ENCODE measurements around the gene NPR1.

NPR1 gene

GRCh38 chr1:153677718-153678518 is 570 bp upstream of the NPR1 start:
- TF ChIP-seq CTCF (IDR thresholded peaks at IDR 0.05): peak; percentile 93
- DNase-seq: peak; percentile 69
- Mint-ChIP-seq H3K9me3 (no peaks in the 10 kb centered on the region), H3K4me1 (peaks cover 28% of the 10 kb centered on the region), H3K27me3 (ENCODE audit: low read depth, poor library complexity) (peaks cover 57% of the 10 kb centered on the region), H3K36me3 (ENCODE audit: low read depth) (no peaks in the 10 kb centered on the region), H3K4me3 (peak overlapping the region; percentile 87), H3K27ac (no peak overlapping the region)

- H3K27me3 Mint-ChIP-seq (ENCODE audit: low read depth, poor library complexity): peaks cover 64% of the 10 kb centered on the region
- H3K9me3 Mint-ChIP-seq: no peaks in the 10 kb centered on the region
- H3K4me1 Mint-ChIP-seq: peaks cover 35% of the 10 kb centered on the region
- peak overlapping the region; percentile 83 for H3K4me3 Mint-ChIP-seq
- no peak overlapping the region for H3K27ac Mint-ChIP-seq
- TF ChIP-seq CTCF (IDR thresholded peaks at IDR 0.05): peak; percentile 10
- H3K36me3 Mint-ChIP-seq (ENCODE audit: low read depth): no peaks in the 10 kb centered on the region
- DNase-seq: peak; percentile 73
Observed at GRCh38 chr1:153679337-153680119, 1.0 kb downstream of the NPR1 start.

- H3K9me3 Mint-ChIP-seq: no peaks in the 10 kb centered on the region
- peak overlapping the region; percentile 83 for H3K4me3 Mint-ChIP-seq
- peaks cover 64% of the 10 kb centered on the region for H3K27me3 Mint-ChIP-seq (ENCODE audit: low read depth, poor library complexity)
- TF ChIP-seq CTCF (IDR thresholded peaks at IDR 0.05): no peak
- no peaks in the 10 kb centered on the region for H3K36me3 Mint-ChIP-seq (ENCODE audit: low read depth)
- no peak for DNase-seq
- peaks cover 39% of the 10 kb centered on the region for H3K4me1 Mint-ChIP-seq
- H3K27ac Mint-ChIP-seq: no peak overlapping the region
Observed at GRCh38 chr1:153680120-153680403, 1.6 kb downstream of the NPR1 start.

- peaks cover 50% of the 10 kb centered on the region for H3K4me1 Mint-ChIP-seq
- no peaks in the 10 kb centered on the region for H3K9me3 Mint-ChIP-seq
- no peaks in the 10 kb centered on the region for H3K36me3 Mint-ChIP-seq (ENCODE audit: low read depth)
- no peak overlapping the region for H3K27ac Mint-ChIP-seq
- DNase-seq: no peak
- no peak overlapping the region for H3K4me3 Mint-ChIP-seq
- H3K27me3 Mint-ChIP-seq (ENCODE audit: low read depth, poor library complexity): peaks cover 58% of the 10 kb centered on the region
- TF ChIP-seq CTCF (IDR thresholded peaks at IDR 0.05): no peak
Observed at GRCh38 chr1:153682730-153683129, 4.2 kb downstream of the NPR1 start.

GRCh38 chr1:153683854-153684253 is 5.4 kb downstream of the NPR1 start:
- TF ChIP-seq CTCF (IDR thresholded peaks at IDR 0.05): no peak
- DNase-seq: no peak
- Mint-ChIP-seq H3K4me3 (no peak overlapping the region), H3K27ac (no peak overlapping the region), H3K27me3 (ENCODE audit: low read depth, poor library complexity) (peaks cover 46% of the 10 kb centered on the region), H3K4me1 (peaks cover 48% of the 10 kb centered on the region), H3K36me3 (ENCODE audit: low read depth) (no peaks in the 10 kb centered on the region), H3K9me3 (no peaks in the 10 kb centered on the region)

Data from nephron progenitor cell (in vitro differentiated cells).